Ovary (tissue), 9 donors: ENCODE measurements around the gene TXNDC11. TPM values are rescaled to one million over a fixed set of nuclear protein-coding genes. Genes with fewer than 3 reads are reported as not detected.

Experiments used
- DNase-seq, 5 donors: peaks; one replicate each; pipeline ENCODE4 v3.0.0-alpha.2; 2019 to 2020
- H3K27ac ChIP-seq, 2 donors: fragments of 200-600 bp; one replicate each; pipeline versions ENCODE4 v1.5.1 to v1.8.0; 2019 to 2022
- H3K27me3 ChIP-seq: fragments of 200-600 bp; one replicate; pipeline ENCODE4 v1.8.0; 2022
- H3K36me3 ChIP-seq: fragments of 200-600 bp; sonication (generic); one replicate; pipeline ENCODE4 v1.5.1; 2019
- H3K4me1 ChIP-seq: one replicate; pipeline ENCODE4 v1.8.1; 2013; ENCODE audit warnings: mild to moderate bottlenecking, moderate library complexity; ENCODE audit not compliant: insufficient read depth
- H3K4me3 ChIP-seq: fragments of 200-600 bp; sonication (generic); one replicate; pipeline ENCODE4 v1.5.1; 2017
- H3K9me3 ChIP-seq, 2 donors: fragments of 200-600 bp in 1 of 2; sonication (generic) in 1 of 2; one replicate each; pipeline versions ENCODE4 v1.5.1 to v1.8.1; 2013 to 2019; ENCODE audit warnings: mild to moderate bottlenecking in 1 of 2, moderate library complexity in 1 of 2
- EP300 ChIP-seq: sonication (generic); formaldehyde crosslinking; IDR thresholded peaks from one replicate; pipeline ENCODE4 v1.6.1; 2017; ENCODE audit warnings: antibody characterized with exemption
- POLR2A ChIP-seq: fragments of 450-650 bp; IDR thresholded peaks from one replicate; pipeline ENCODE4 v1.6.1; 2017; ENCODE audit warnings: antibody characterized with exemption, mild to moderate bottlenecking, moderate library complexity
- WGBS, 3 donors: extraction: QIAGEN DNeasy Blood & Tissue Kit in 1 of 3; methylation state at CpG; one replicate each; pipeline versions ENCODE4 v1.1.5 to v1.1.7; 2013 to 2017; 5-methylcytosine and 5-hydroxymethylcytosine counted together
- intact Hi-C, 4 donors: fragments of 100-400 bp; cut with DNase I; formaldehyde crosslinking; loops; one replicate each; pipeline versions ENCODE4 v1.11.0 to v1.15.1; 2022 to 2023
- polyA plus RNA-seq, 2 donors: library from polyadenylated mRNA; stranded (reverse); fragments of 200-250 nt in 1 of 2; fragments of 350-450 nt in 1 of 2; fragmentation: Illumina TruSeq in 1 of 2; extraction: RNeasy Lipid Tissue Mini Kit (QIAGEN cat#74804) in 1 of 2; gene quantifications; one replicate each; pipeline ENCODE4 v1.2.3, GENCODE V29; 2013 to 2014
- total RNA-seq, 7 donors: library from RNA; depleted of rRNA in 2 of 7; stranded (reverse); fragments of >200 nt in 2 of 7; fragmentation: NEBNext Ultra II Directional in 3 of 7; extraction: Animal tissue kit (Norgen Biotek cat#: 25700) in 3 of 7; gene quantifications; one replicate each; pipeline versions ENCODE4 v1.1.0 to v1.2.4, GENCODE V29; 2016 to 2023
- TF ChIP-seq, protein P1 (sequence below), 3 donors: fragments of 450-650 bp in 2 of 3; fragments of 200-600 bp in 1 of 3; IDR thresholded peaks; one replicate each; pipeline versions ENCODE4 v1.5.1 to v1.8.0; 2016 to 2022; ENCODE audit warnings: antibody characterized with exemption in 3 of 3, mild to moderate bottlenecking in 1 of 3
- donor health status: DM: no; HTN: no; CAD: no; lungs with moderate emphysema.
- donor health status: DM: no; HTN: no; CAD: no.
- donor health status: Bipolar disorder and iron deficiency.
- donor health status: DM: yes; HTN: yes; CAD: no.
- donor health status: DM: no; HTN: no; CAD: no.
- donor health status: DM: yes; HTN: yes; CAD: no.

TXNDC11 gene
- total and polyA plus RNA-seq, 9 donors = 32.3 to 48.6 (median 39.3) TPM

DNA sequence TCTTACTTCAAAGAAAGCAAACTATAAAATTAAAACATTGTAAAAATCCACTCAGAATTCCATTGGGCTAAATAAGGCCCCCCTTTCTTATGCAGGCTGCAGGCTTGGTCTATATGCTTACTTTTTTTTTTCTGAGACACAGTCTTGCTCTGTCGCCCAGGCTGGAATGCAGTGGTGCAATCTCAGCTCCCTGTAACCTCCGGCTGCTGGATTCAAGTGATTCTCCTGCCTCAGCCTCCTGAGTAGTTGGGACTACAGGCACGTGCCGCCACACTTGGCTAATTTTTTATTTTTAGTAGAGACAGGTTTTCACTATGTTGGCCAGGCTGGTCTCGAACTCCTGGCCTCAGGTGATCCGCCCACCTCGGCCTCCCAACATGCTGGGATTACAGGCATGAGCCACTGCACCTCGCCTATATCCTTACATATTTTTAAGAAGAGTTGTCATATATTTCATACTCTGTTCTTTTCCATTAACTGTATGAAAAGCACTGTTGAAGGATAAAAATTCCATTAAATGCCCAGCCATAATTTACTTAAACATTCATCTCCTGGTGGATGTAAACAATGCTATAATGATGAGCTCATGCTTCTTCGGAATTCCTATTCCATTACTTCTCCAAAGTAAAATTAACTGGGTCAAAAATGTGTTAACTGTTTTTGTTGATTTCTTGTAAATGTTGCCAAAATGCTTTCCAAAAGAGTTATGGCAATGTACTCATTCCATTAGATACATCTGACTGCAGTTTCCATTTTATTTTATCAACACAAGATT, 56.6 kb downstream of the TXNDC11 start:
- no peak for DNase-seq
- peaks cover 10% of the 10 kb centered on the region for H3K4me1 ChIP-seq
- intact Hi-C loops = no loop called here
- H3K9me3 ChIP-seq = no peaks in the 10 kb centered on the region
- no peak overlapping the region for H3K4me3 ChIP-seq
- no peaks in the 10 kb centered on the region for H3K27me3 ChIP-seq
- no peaks in the 10 kb centered on the region for H3K36me3 ChIP-seq
- no peak overlapping the region for H3K27ac ChIP-seq
- 75 to 83% (median 82%) methylated on average over 9 of the region's 9 CpGs for WGBS, 3 donors
- TF ChIP-seq EP300 = no peak
- no peak for TF ChIP-seq POLR2A
- TF ChIP-seq, protein P1, sequence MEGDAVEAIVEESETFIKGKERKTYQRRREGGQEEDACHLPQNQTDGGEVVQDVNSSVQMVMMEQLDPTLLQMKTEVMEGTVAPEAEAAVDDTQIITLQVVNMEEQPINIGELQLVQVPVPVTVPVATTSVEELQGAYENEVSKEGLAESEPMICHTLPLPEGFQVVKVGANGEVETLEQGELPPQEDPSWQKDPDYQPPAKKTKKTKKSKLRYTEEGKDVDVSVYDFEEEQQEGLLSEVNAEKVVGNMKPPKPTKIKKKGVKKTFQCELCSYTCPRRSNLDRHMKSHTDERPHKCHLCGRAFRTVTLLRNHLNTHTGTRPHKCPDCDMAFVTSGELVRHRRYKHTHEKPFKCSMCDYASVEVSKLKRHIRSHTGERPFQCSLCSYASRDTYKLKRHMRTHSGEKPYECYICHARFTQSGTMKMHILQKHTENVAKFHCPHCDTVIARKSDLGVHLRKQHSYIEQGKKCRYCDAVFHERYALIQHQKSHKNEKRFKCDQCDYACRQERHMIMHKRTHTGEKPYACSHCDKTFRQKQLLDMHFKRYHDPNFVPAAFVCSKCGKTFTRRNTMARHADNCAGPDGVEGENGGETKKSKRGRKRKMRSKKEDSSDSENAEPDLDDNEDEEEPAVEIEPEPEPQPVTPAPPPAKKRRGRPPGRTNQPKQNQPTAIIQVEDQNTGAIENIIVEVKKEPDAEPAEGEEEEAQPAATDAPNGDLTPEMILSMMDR (IDR thresholded peaks at IDR 0.05) = no peak

DNA sequence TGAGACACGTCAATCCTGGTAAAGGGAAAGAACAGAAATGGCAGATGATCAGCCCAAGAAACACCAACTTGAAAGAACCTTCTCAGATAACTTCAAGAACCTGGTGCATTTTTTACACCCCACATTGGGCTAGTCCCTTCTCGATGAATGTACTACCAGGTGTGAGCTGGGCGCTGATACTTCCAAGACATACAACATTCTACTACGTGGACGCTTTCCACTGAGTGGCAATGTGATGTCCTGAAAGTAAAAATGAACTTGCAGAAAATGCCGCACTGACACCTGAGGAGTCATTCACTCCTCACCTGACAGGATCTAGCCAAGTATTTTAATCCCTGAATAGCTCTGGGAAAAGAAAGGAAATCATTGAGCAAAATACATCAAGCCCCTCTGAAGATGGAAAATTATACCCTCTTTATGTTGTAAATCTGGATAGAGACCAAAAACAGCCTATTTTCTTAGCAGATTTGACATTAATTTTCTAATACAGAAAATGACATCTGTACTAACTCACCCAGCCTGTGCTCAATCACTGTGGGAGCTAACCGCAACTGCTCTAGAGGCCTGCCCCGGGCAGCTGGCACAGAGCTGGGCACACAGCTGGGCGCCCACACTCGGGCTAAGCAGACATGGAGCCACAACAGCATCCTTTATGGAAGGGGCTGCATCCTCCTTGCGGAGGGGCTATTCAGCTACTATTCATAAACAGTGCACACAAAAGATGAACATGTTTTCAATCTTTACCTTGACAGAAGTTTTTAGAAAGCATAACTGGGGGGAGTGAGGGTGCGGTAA, 58.2 kb downstream of the TXNDC11 start:
- no peaks in the 10 kb centered on the region for H3K27me3 ChIP-seq
- H3K36me3 ChIP-seq = no peaks in the 10 kb centered on the region
- H3K27ac ChIP-seq = no peak overlapping the region
- TF ChIP-seq EP300 (no peak), POLR2A (no peak)
- TF ChIP-seq, protein P1 (IDR thresholded peaks at IDR 0.05) = no peak
- H3K4me3 ChIP-seq = no peak overlapping the region
- WGBS, 3 donors = 93 to 94% (median 94%) methylated on average over 12 of the region's 12 CpGs
- no peaks in the 10 kb centered on the region for H3K9me3 ChIP-seq
- H3K4me1 ChIP-seq = peaks cover 7% of the 10 kb centered on the region
- no peak for DNase-seq
- intact Hi-C loops = no loop called here

DNA sequence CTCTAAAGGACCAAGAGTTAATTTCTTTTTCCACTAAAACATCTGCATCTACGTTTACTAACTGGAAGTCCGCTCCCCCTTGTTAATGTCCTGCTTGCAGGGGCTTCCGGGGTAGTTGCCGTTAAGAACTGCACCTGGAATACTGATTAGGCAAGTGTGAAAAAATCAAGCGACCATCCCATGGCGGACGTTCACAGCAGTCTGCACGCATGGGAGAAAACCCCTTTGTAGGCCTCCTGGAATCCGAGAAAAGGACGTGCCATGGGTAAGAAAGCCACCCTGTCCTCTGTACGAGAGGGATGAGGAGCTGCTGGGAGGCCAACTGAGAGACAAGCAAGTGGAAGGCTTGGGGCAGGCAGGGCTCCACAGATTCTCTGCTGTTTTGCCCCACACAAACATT, 59.5 kb downstream of the TXNDC11 start:
- 76 to 84% (median 77%) methylated on average over 11 of the region's 11 CpGs for WGBS, 3 donors
- Histone ChIP-seq H3K4me1 (peaks cover 7% of the 10 kb centered on the region), H3K36me3 (no peaks in the 10 kb centered on the region), H3K27me3 (no peaks in the 10 kb centered on the region), H3K9me3 (no peaks in the 10 kb centered on the region), H3K27ac (no peak overlapping the region), H3K4me3 (no peak overlapping the region)
- no peak for DNase-seq
- intact Hi-C loops = no loop called here
- TF ChIP-seq EP300 (no peak), POLR2A (no peak)
- TF ChIP-seq, protein P1 (IDR thresholded peaks at IDR 0.05) = no peak

DNA sequence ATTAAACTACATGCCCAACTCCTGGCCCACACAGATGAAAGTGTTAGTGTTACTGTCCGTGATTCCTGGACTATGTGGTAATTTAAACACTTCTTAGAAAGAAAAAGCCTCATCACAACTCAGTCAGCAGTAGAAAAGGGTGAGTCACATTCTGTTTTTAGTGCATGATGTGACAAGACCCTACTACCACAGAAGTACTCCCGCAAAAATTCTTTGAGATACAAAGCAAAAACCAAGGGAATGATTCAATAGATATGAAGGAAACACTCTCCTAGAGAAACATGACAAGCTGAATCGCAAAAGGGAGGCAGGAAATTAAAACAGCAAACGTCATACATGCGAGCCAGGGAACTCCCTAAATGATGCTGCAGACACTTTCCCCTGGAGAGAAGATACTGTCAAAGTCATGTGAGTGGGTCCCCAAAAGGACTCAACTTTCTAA, 60.0 kb downstream of the TXNDC11 start:
- H3K4me3 ChIP-seq = no peak overlapping the region
- intact Hi-C loops = no loop called here
- DNase-seq = no peak
- TF ChIP-seq, protein P1 (IDR thresholded peaks at IDR 0.05) = no peak
- TF ChIP-seq EP300 (no peak), POLR2A (no peak)
- no peaks in the 10 kb centered on the region for H3K36me3 ChIP-seq
- H3K27me3 ChIP-seq = no peaks in the 10 kb centered on the region
- peaks cover 7% of the 10 kb centered on the region for H3K4me1 ChIP-seq
- H3K9me3 ChIP-seq = no peaks in the 10 kb centered on the region
- WGBS, 3 donors = 33 to 42% (median 40%) methylated on average over 5 of the region's 5 CpGs
- H3K27ac ChIP-seq = no peak overlapping the region
